Measurements from ENCODE around the gene NUDT16L1. TPM values are rescaled to one million over a fixed set of nuclear protein-coding genes. Genes with fewer than 3 reads are reported as not detected.

The NUDT16L1 gene
- total RNA-seq, 4 donors from 2014 or later = 15.4 to 48.3 (median 33.1) TPM

- TF ChIP-seq CTCF (IDR thresholded peaks at IDR 0.05) (no peak), POLR2A (IDR thresholded peaks at IDR 0.05) (no peak)
- Histone ChIP-seq H3K4me1 (peaks cover 4 to 6% of the 10 kb centered on the region in 2 donors), H3K9me3 (no peaks in the 10 kb centered on the region), H3K27me3 (no peaks in the 10 kb centered on the region), H3K4me3 (no peak overlapping the region), H3K36me3 (no peaks in the 10 kb centered on the region), H3K27ac (no peak overlapping the region)
- DNase-seq = no peak
- intact Hi-C loops (cut with DNase I; ENCODE audit: low total_unique reads) = no loop called here
Observed at GRCh38 chr16:4700380-4700996, 7.1 kb downstream of the NUDT16L1 start.

- intact Hi-C loops (cut with DNase I; ENCODE audit: low total_unique reads) = no loop called here
- Histone ChIP-seq H3K4me3 (no peak overlapping the region), H3K4me1 (peaks cover 0 to 3% of the 10 kb centered on the region in 2 donors), H3K9me3 (no peaks in the 10 kb centered on the region), H3K27me3 (no peaks in the 10 kb centered on the region), H3K27ac (no peak overlapping the region), H3K36me3 (no peaks in the 10 kb centered on the region)
- TF ChIP-seq POLR2A (IDR thresholded peaks at IDR 0.05) (no peak), CTCF (IDR thresholded peaks at IDR 0.05) (no peak)
- no peak for DNase-seq
Observed at GRCh38 chr16:4700997-4701743, 7.8 kb downstream of the NUDT16L1 start.

- H3K9me3 ChIP-seq = no peaks in the 10 kb centered on the region
- intact Hi-C loops (cut with DNase I; ENCODE audit: low total_unique reads) = no loop called here
- H3K27ac ChIP-seq = no peak overlapping the region
- no peaks in the 10 kb centered on the region for H3K36me3 ChIP-seq
- DNase-seq = no peak
- TF ChIP-seq CTCF (IDR thresholded peaks at IDR 0.05) (no peak), POLR2A (IDR thresholded peaks at IDR 0.05) (no peak)
- no peaks in the 10 kb centered on the region for H3K4me1 ChIP-seq
- no peak overlapping the region for H3K4me3 ChIP-seq
- H3K27me3 ChIP-seq = no peaks in the 10 kb centered on the region
Observed at GRCh38 chr16:4701791-4702465, 8.6 kb downstream of the NUDT16L1 start.

- no peak for DNase-seq
- intact Hi-C loops (cut with DNase I; ENCODE audit: low total_unique reads) = no loop called here
- no peak overlapping the region for H3K27ac ChIP-seq
- H3K36me3 ChIP-seq = no peaks in the 10 kb centered on the region
- no peaks in the 10 kb centered on the region for H3K27me3 ChIP-seq
- H3K4me3 ChIP-seq = no peak overlapping the region
- TF ChIP-seq POLR2A (IDR thresholded peaks at IDR 0.05) (no peak), CTCF (IDR thresholded peaks at IDR 0.05) (no peak)
- H3K4me1 ChIP-seq = no peaks in the 10 kb centered on the region
- H3K9me3 ChIP-seq = no peaks in the 10 kb centered on the region
Observed at GRCh38 chr16:4702466-4702808, 9.1 kb downstream of the NUDT16L1 start.

GRCh38 chr16:4703906-4704305 lies 10.5 kb downstream of the NUDT16L1 start:
- Histone ChIP-seq H3K4me3 (no peak overlapping the region), H3K27me3 (no peaks in the 10 kb centered on the region), H3K9me3 (no peaks in the 10 kb centered on the region), H3K4me1 (no peaks in the 10 kb centered on the region), H3K27ac (no peak overlapping the region), H3K36me3 (no peaks in the 10 kb centered on the region)
- intact Hi-C loops (cut with DNase I; ENCODE audit: low total_unique reads) = no loop called here
- no peak for DNase-seq
- TF ChIP-seq CTCF (IDR thresholded peaks at IDR 0.05) (no peak), POLR2A (IDR thresholded peaks at IDR 0.05) (no peak)

All from uterus (tissue), 4 donors.